NB4 (cell line): Measurements from ENCODE around the gene NFYA.

ENCODE experiments used
- TF ChIP-seq, protein P1 (sequence below): IDR thresholded peaks from one replicate; pipeline ENCODE4 v1.5.1; 2012; ENCODE audit warnings: low read depth, low read length
- TF ChIP-seq, protein P2 (sequence below): IDR thresholded peaks from 2 replicates; pipeline ENCODE4 v1.6.1; 2011; ENCODE audit warnings: low read depth, low read length

- TF ChIP-seq, protein P1, sequence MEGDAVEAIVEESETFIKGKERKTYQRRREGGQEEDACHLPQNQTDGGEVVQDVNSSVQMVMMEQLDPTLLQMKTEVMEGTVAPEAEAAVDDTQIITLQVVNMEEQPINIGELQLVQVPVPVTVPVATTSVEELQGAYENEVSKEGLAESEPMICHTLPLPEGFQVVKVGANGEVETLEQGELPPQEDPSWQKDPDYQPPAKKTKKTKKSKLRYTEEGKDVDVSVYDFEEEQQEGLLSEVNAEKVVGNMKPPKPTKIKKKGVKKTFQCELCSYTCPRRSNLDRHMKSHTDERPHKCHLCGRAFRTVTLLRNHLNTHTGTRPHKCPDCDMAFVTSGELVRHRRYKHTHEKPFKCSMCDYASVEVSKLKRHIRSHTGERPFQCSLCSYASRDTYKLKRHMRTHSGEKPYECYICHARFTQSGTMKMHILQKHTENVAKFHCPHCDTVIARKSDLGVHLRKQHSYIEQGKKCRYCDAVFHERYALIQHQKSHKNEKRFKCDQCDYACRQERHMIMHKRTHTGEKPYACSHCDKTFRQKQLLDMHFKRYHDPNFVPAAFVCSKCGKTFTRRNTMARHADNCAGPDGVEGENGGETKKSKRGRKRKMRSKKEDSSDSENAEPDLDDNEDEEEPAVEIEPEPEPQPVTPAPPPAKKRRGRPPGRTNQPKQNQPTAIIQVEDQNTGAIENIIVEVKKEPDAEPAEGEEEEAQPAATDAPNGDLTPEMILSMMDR: no peak
- TF ChIP-seq, protein P2, sequence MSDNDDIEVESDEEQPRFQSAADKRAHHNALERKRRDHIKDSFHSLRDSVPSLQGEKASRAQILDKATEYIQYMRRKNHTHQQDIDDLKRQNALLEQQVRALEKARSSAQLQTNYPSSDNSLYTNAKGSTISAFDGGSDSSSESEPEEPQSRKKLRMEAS: no peak
These were observed 25.6 kb downstream of the NFYA start for GRCh38 chr6:41098366-41098765.
